Cardiac septum (tissue), 1 donor: Measurements from ENCODE around the gene PDZD2. TPM values are rescaled to one million over a fixed set of nuclear protein-coding genes. Genes with fewer than 3 reads are reported as not detected.
"Not testable (repeated sequence)": the region's sequence is repeated elsewhere in the genome, so short reads cannot be mapped to it uniquely, and the experiment has no call there.

Source experiments
- DNase-seq: peaks from one replicate; pipeline ENCODE4 v3.0.0-alpha.2; 2020; ENCODE audit warnings: low spot score
- intact Hi-C: fragments of 100-400 bp; cut with DNase I; formaldehyde crosslinking; loops from one replicate; pipeline ENCODE4 v1.14.0; 2022
- total RNA-seq: library from RNA; stranded (reverse); fragmentation: NEBNext Ultra II Directional; extraction: Animal tissue kit (Norgen Biotek cat#: 25700); gene quantifications from one replicate; pipeline ENCODE4 v1.2.1, GENCODE V29; 2021
- donor health status: DM: no; HTN: no; CAD: no.

The PDZD2 gene
- total RNA-seq, 1 donor from 2014 or later: 67.1 TPM

DNA sequence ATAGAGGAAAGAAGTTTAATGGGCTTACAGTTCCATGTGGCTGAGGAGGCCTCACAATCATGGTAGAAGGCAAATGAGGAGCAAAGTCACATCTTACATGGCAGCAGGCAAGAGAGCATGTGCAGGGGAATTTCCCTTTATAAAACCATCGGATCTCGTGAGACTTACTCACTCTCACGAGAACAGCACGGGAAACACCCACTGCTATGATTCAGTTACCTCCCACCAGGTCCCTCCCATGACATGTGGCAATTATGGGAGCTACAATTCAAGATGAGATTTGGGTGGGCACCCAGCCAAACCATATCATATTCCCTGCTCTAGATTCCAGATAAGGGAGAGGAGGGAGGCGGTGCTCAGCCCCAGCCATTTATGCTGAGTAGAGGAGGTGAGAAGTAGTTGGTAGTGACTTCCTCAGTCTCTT, 336.3 kb downstream of the PDZD2 start:
- DNase-seq, intact Hi-C loops: not testable (repeated sequence)

DNA sequence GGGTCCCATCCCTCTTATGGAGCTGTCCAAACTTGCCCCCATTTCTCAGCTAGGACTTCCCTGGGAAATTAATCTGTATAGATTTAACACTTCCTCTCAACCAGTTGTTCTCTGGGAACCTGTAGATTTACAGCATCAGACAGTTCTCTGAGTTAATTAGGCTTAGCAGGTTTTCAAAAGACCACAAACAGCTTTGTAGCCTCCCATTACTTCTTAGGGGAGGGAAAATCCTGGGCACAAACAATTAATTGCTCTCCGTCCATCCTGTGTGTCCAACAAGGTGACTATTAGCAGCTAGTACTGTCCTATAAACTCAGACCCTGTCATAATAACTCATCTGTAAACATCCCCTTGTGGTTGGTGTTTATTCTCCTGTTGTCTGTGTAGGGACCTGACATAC, 337.2 kb downstream of the PDZD2 start:
- no peak for DNase-seq
- intact Hi-C loops: no loop called here

DNA sequence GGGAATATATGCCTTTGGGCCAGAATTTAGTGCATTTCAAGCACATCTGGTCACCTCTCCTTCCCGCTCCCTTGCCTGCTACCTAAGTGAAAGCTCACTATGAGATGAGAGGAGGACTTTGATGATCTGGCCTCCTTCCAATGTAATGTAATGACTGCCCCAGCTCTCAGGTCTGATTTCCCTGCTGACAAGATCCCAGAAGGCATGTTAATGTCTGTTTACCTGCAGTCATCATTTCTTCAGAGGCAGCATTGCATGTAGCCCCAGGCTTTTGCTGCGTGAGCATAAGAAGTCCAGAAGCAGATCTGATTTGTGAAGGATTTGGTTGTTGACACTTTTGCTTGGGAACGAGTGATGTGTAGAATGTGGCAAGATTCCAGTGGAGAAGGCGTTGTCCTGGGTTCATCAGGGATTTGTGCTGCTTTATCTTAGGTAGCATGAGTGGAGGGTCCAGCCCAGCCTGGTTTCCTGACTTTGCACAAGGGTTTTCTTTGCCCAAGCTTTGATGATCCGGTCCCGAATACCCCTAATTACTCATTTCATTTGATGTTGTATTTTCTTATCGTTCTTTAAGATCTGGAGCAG, 342.5 kb downstream of the PDZD2 start:
- DNase-seq: no peak
- intact Hi-C loops: no loop called here

DNA sequence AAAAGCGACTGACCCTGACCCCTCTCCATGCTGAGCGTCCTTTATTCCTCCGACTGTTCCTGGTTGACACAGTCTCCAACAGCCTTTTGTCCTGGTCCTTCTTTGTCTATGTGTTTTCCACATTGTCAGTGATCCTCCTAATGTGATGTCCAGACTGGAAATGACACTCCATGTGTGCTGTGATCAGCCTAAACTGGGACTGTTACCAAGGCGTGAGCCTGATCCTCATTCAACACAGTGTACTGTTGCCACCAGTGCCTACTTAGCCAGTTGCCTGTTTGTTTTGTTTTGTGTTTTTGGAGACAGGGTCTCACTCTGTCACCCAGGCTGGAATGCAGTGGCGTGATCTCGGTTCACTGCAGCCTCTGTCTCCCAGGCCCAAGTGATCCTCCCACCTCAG, 343.1 kb downstream of the PDZD2 start:
- no peak for DNase-seq
- intact Hi-C loops: no loop called here

DNA sequence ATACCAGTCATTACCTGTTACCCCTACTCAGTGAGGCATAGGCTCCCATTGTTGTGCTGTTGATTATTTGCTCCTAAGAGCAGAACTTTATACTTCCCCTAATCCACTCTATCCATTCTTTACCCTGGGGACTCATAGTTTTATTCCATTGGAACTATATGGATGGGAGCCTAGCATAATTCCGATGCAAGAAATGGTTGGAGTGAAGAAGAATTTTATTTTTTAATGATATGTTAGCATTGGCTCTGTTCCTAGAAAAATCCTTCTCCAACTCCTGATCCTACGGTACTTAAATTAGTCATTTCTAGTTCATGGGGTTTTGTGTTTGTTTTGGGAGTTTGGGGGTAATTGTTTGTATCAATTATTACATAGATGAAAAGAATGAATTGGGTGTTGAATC, 343.7 kb downstream of the PDZD2 start:
- no peak for DNase-seq
- intact Hi-C loops: no loop called here

DNA sequence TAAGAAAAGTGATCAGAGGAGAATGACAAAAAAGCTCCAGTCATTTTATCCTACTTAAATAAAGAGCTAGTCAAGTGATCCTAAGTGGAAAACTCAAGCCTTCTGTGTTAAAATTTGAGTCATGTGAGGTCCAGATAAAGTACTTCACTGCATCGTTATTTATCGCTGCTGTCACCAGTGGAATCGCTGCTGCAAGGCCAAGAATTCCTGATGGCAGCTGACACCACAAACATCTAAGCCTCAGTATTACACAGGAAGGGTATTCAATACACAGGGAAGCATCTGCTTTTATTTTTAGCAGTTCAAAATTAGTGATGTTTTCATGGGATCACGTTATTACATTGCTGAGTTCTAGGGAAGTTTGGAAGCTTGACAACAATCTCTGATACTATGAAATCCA, 344.9 kb downstream of the PDZD2 start:
- intact Hi-C loops: no loop called here
- DNase-seq: no peak

DNA sequence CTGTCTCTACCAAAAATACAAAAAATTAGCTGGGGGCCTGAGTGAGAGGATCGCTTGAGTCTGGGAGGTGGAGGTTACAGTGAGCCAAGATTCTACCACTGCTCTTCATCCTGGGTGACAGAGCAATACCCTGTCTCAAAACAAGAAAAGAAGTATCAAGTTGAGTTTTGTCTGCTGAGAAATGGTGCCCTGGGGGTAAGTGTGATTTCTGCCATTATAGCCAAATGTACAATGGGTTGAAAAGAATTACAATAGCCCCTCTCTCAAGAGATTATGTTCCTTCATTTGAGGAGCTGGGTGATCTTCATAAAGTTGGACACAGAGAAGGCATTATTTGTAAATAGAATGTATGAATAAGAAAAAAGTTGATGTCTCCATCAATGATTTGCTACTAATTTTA, 345.8 kb downstream of the PDZD2 start:
- intact Hi-C loops: no loop called here
- no peak for DNase-seq

DNA sequence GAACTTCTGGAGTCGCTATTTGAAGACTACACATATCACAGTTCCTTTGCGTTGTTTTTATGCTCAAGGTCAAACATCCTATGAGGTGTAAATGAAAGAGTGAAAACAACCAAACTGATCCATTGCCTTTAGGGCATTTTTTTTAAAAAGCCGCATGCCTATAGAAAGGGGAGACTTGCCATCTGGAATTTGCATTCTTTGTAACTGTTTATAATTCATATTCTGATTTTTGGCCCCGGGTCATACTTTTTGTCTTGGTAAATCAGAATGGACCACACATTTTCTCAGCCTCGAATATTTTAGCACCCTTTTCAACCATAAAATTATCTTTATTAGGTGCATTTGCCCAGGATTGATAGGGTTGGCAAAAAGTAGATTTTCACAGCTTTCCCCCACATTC, 347.2 kb downstream of the PDZD2 start:
- intact Hi-C loops: no loop called here
- DNase-seq: no peak

DNA sequence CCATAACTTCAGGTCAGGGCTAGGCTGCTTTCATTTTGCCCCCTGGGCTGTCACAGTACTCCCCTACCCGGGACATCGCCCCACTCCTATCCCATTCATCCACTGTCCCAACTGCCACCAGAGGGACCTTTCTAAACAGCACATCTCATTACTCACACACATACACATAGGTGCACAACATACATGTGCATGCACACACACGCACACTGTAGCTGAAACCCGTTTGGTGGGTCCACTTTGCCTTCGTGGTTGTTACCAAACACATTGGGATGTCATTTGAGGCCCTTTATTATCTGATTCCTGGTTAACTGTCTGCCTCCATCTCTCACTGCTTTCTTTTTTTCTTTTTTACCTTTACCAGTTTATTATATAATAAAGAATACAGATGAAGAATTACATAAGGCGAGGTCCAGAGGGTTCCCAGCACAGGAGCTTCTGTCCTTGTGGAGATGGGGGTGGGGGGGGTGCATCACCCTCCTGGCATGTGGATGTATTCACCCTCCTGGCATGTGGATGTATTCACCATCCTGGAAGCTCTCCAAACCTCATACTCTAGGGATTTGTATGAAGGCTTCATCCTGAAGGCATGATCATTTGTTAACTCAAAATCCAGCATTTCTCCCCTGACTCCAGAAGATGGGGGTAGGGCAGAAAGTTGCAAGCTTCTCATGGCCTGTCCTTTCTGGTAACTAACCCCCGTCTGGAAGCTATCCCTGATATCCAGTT, 349.2 kb downstream of the PDZD2 start:
- intact Hi-C loops: no loop called here

DNA sequence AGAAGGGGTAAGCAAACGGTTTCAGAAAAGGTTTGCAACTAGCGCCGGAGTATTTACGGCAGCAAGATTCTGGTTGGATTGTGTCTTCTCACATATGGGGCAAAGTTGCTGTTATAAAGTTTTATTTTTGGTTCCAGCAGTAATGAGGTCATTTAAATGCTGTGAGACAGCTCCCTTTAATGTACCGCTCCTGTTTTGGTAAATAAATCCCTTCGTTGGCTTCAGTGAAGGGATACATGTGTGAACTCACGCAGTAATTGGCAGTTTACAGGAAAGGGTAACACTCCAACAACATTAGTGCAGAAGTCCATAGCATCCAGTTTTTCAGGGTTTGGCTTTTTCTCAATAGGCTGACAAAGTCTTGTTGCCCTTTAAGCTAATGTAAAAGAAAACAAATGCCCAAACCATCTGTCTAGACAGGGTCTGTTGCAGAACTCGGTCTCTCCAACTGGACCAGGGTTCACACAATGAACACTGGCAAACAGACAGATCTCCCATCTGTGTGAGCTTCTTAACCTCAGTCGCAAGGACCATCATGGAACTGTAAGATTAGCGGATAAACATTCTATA, 351.2 kb downstream of the PDZD2 start:
- no peak for DNase-seq
- intact Hi-C loops: no loop called here

More for the DNA sequence above, 349.2 kb downstream of the PDZD2 start:
- DNase-seq: no peak

DNA sequence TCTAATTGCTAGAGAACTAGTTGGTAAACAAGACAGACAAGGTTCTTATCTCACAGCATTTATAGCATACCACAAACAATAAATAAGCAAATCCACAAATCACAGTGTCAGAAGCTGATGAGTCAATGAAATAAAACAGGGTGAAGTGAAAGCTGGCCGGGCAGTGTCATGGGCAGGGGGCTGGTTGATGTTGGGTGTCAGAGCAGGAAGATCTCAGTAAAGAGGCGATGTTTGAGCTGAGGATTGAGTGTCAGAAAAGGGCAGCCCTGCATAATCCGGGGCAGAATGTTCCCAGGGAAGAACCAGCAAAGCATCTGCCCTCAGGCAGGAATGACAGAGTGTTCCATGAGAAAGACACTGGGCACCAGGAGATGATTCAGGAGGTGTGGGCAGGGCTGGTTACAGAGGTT, 351.8 kb downstream of the PDZD2 start:
- intact Hi-C loops: no loop called here
- DNase-seq: no peak

DNA sequence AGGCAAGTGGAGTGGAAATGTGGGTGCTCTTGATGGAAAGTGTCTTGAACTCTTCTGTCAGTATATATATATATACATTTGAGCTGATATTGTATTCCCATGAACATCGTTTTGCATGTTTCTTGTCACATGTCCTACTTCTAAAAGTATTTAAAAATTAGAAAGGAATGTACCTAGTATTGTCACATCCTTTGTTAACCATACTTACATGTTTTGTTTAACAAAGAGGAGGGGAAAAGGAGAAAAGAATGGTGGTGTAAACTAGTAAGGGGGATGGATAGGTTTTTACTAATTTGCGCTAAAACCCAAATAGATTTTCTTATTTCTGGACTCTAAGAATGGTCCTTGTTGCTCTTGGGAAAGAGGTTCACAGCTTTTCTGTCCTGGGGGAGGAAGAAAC, 353.4 kb downstream of the PDZD2 start:
- intact Hi-C loops: no loop called here
- no peak for DNase-seq

DNA sequence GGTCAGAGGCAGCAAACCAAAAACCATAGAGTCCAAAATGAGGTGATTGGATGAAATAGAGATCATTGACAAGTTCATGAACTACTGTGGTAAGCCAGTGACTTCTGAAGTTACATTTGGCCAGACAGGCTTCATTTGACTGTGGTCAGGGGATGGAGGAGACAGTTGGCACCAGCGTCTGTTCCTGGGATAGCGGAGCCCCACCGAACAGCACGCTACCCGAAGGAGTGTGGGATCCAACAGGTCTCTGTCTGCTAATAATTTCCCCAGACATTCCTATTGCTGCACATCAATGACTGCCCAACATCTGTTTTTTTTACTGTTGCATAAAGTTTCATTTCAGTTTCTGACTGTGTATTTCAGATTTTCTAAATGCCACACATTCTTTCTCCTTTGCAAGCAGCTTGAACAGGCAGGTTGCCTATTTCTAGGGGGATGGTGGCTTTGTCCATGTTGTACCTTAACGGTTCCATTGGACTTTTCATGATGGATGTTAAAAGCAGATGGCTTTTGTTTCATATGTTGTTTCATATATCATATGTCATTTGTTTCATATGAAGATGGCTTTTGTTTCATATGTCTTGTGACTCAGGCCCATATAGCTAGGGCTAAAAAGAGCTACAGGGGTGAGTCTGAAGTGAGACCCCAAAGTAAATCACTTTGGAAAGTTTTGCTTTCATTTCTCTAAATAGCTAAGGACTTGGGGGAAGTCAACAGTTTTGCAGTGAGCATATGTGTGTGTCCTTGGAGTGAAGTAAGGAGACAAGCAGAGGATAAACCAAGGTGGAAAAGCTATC, 354.4 kb downstream of the PDZD2 start:
- DNase-seq: no peak
- intact Hi-C loops: no loop called here

DNA sequence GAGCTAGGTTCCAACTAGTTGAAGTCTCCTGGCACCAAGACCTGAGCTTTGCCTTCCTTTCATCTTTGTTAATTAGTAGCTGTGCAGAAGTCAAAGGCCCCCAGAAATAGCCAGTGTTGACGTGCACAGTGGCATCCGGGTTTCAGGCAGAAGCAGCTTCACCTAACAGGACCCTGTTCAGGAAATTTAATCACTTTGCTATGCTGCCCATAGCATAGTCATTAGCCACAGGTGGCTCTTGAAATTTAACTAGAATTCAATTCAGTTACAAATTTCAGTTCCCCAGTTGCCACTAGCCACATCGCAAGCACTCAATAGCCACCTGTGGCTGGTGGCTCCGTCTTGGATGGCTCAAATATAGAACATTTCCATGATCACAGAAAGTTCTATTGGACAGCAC, 356.1 kb downstream of the PDZD2 start:
- intact Hi-C loops: no loop called here

DNA sequence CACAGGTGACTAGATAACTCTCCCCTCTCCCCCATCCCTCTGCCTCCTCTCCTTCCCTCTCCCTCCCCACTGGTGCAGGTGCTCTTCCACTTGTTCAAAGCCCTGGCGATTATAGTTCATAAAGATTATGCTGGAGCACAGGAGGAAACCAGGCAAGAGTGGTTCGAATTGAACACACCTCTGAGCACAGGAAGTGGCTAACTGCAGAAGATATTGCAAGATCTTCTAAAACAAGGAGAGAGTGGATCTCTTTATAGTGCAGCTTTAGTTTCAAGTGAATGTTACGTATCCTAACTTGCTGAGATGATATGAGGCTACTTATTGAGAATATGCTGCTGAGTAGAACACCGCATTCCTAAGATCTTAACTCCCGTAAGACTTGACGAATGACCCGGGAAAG, 356.8 kb downstream of the PDZD2 start:
- no peak for DNase-seq
- intact Hi-C loops: no loop called here

More for the DNA sequence above, 356.1 kb downstream of the PDZD2 start:
- no peak for DNase-seq

DNA sequence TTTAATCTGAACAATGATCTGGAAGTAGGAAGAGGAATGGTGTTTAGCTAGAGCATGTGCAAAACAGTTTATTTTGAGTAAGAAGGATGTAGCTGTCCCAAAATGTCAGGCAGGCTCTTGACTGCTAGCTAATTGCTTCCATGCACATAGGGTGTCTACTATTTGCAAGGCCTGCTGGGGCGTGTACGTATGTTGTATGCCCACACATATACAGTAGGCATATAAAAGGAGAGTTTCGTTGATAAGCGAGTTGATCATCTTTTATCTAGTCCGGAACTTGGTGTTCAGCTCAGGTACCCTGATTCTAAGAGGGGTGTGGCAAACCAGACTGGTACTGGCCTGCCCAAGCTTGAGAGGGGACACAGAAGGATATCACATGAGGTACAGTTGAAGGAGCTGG, 358.0 kb downstream of the PDZD2 start:
- intact Hi-C loops: no loop called here
- no peak for DNase-seq

DNA sequence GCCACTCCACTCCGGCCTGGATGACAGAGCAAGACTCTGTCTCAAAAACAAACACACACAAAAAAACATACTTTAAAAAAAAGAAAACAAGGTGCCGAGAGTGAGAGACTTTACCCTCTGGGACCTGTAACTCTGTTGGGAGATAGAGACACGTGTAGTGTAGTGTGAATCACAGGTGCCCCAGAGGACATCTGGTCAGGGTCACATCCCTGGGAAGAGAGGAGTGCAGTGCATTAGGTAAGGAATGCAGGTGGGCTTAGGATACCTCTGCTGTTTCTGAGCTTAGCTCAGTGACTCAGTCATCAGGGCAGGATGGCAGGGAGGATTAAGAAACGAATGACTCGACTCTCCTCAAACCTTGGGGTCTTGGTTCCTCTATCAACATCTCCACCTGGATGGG, 360.5 kb downstream of the PDZD2 start:
- intact Hi-C loops: no loop called here
- DNase-seq: no peak

DNA sequence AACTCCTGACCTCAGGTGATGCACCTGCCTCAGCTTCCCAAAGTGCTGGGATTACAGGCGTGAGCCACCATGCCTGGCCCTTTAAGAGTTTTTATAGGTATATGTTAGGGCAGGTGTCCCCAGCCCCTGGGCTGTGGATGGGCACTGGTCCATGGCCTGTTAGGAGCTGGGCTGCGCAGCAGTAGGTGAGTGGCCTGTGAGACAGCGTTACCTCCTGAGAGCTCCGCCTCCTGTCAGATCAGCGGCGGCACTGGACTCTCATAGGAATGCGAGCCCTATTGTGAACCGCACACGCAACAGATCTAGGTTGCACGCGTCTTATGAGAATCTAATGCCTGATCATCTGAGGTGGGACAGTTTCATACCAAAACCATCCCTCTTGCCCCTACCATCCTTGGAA, 361.8 kb downstream of the PDZD2 start:
- intact Hi-C loops: no loop called here

DNA sequence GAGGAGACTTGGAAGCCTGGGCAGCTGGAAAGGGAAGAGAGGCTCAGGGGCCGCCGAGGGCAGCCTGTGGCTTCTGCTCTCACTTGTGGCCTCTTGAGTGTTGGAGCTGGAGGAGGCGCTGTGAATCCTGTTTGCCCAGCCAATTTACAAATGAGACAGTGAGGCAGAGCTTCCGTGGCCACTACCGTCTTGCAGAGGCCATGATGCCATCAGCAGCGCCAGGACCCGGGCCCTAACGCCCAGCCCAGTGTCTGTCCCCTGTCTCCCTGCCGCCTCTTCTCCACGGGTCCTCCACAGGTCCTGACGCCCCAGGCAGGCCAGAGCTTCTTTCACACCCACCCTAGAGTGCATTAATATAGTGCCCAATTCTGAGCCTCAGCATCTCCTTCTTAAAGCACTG, 362.4 kb downstream of the PDZD2 start:
- intact Hi-C loops: no loop called here
- DNase-seq: no peak

More for the DNA sequence above, 361.8 kb downstream of the PDZD2 start:
- no peak for DNase-seq

DNA sequence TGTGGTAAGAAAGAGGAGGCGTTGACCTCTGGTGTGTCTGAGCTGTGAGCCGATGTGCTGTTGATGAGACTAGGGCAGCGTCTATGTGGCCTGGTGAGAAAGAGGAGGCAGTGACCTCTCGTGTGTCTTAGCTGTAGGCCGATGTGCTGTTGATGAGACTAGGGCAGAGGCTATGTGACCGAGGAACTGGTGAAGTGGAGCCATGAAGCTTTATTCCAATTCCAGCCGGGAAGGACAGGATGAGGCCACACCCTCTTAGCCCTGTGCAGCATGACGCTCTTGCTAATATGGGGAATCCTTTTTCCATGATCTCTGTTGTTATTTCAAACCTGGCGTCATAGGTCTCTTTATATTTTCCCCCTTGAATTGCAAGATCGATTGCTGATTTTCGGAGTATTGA, 362.8 kb downstream of the PDZD2 start:
- no peak for DNase-seq
- intact Hi-C loops: no loop called here

DNA sequence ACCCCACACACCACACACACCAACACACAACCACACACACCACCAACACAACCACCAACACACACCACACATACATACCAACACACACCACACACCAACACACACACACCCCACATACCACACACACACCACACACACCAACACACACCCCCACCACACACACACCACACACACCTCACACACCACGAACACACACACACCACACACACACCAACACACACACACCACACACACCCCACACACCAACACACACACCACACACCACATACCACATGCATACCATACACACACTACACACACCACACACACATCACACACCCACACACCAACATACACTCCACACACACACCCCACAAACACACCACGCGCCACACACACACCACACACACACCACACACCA, 363.8 kb downstream of the PDZD2 start:
- intact Hi-C loops: no loop called here

More for the DNA sequence above, 363.8 kb downstream of the PDZD2 start:
- no peak for DNase-seq
